ENCODE measurements around the gene PPP1R7.
"Not testable (repeated sequence)": the region's sequence is repeated elsewhere in the genome, so short reads cannot be mapped to it uniquely, and the experiment has no call there.

Gene PPP1R7

GRCh38 chr2:241193271-241193670 lies 43.0 kb downstream of the PPP1R7 start:
- no peak for DNase-seq (ENCODE audit: low read depth in 2 of 2)

GRCh38 chr2:241194811-241195210 lies 44.5 kb downstream of the PPP1R7 start:
- no peak for DNase-seq (ENCODE audit: low read depth in 2 of 2)

- DNase-seq (ENCODE audit: low read depth in 2 of 2) = no peak
These were observed 45.4 kb downstream of the PPP1R7 start for GRCh38 chr2:241195506-241196130.

GRCh38 chr2:241197246-241197645 lies 47.0 kb downstream of the PPP1R7 start:
- not testable (repeated sequence) for DNase-seq (ENCODE audit: low read depth in 2 of 2)

- DNase-seq (ENCODE audit: low read depth in 2 of 2) = no peak
These were observed 47.7 kb downstream of the PPP1R7 start for GRCh38 chr2:241197947-241198346.

GRCh38 chr2:241198381-241199279 lies 48.4 kb downstream of the PPP1R7 start:
- no peak for DNase-seq (ENCODE audit: low read depth in 2 of 2)

- no peak for DNase-seq (ENCODE audit: low read depth in 2 of 2)
These were observed 49.0 kb downstream of the PPP1R7 start for GRCh38 chr2:241199286-241199685.

- DNase-seq (ENCODE audit: low read depth in 2 of 2) = no peak
These were observed 49.9 kb downstream of the PPP1R7 start for GRCh38 chr2:241199897-241200821.

- DNase-seq (ENCODE audit: low read depth in 2 of 2) = no peak
These were observed 50.6 kb downstream of the PPP1R7 start for GRCh38 chr2:241200822-241201395.

GRCh38 chr2:241201445-241202267 lies 51.4 kb downstream of the PPP1R7 start:
- no peak for DNase-seq (ENCODE audit: low read depth in 2 of 2)

- no peak for DNase-seq (ENCODE audit: low read depth in 2 of 2)
These were observed 52.0 kb downstream of the PPP1R7 start for GRCh38 chr2:241202268-241202585.

GRCh38 chr2:241202681-241203080 lies 52.4 kb downstream of the PPP1R7 start:
- no peak for DNase-seq (ENCODE audit: low read depth in 2 of 2)

GRCh38 chr2:241203218-241204009 lies 53.1 kb downstream of the PPP1R7 start:
- no peak for DNase-seq (ENCODE audit: low read depth in 2 of 2)

- no peak for DNase-seq (ENCODE audit: low read depth in 2 of 2)
These were observed 53.7 kb downstream of the PPP1R7 start for GRCh38 chr2:241204010-241204384.

GRCh38 chr2:241204490-241204889 lies 54.2 kb downstream of the PPP1R7 start:
- no peak for DNase-seq (ENCODE audit: low read depth in 2 of 2)

- DNase-seq (ENCODE audit: low read depth in 2 of 2) = no peak
These were observed 54.8 kb downstream of the PPP1R7 start for GRCh38 chr2:241205086-241205485.

- DNase-seq (ENCODE audit: low read depth in 2 of 2) = no peak
These were observed 56.9 kb downstream of the PPP1R7 start for GRCh38 chr2:241207151-241207550.

- no peak for DNase-seq (ENCODE audit: low read depth in 2 of 2)
These were observed 57.4 kb downstream of the PPP1R7 start for GRCh38 chr2:241207641-241208040.

GRCh38 chr2:241208058-241208457 lies 57.8 kb downstream of the PPP1R7 start:
- no peak for DNase-seq (ENCODE audit: low read depth in 2 of 2)

- DNase-seq (ENCODE audit: low read depth in 2 of 2) = no peak
These were observed 59.0 kb downstream of the PPP1R7 start for GRCh38 chr2:241209271-241209670.
